HCT116 (cell line): ENCODE data around the gene PRR3. TPM values are rescaled to one million over a fixed set of nuclear protein-coding genes. Genes with fewer than 3 reads are reported as not detected.
"Not testable (repeated sequence)": the region's sequence is repeated elsewhere in the genome, so short reads cannot be mapped to it uniquely, and the experiment has no call there.

Experiments used
- ATAC-seq: fragments of 200-7000 bp; cut with Tn5 transposase; 2 replicates; pipeline ENCODE4 v1.9.1; 2020; ENCODE audit warnings: mild to moderate bottlenecking, moderate library complexity
- BruUV-seq: library from RNA; stranded (reverse); fragments of 400-500 nt; replicated peaks from 2 replicates; lab custom pipeline; 2021; lab: Mats Ljungman, UMichigan
- CTCF ChIA-PET: fragments of 300-600 bp; sonication (Branson Sonifier 250); formaldehyde crosslinking; loops from one replicate; lab custom pipeline; 2021; ENCODE audit warnings: antibody characterized with exemption; lab: Charles Lee
- POLR2A ChIA-PET: fragments of 300-600, 350-600 bp; sonication (Branson Sonifier 250); formaldehyde crosslinking; loops from one replicate; lab custom pipeline; 2021; ENCODE audit warnings: antibody characterized with exemption; lab: Charles Lee
- RAD21 ChIA-PET, 2 experiments: fragments of 300-600 bp; sonication (Branson Sonifier 250); formaldehyde crosslinking; loops; one replicate each; lab custom pipeline; 2023; ENCODE audit warnings: low total read pairs in 2 of 2; ENCODE audit not compliant: uncharacterized antibody in 2 of 2, unreplicated experiment in 2 of 2, low non-redundant PET in 1 of 2; lab: Charles Lee
- DNase-seq: peaks from one replicate; pipeline ENCODE4 v3.0.0-alpha.2; 2010; ENCODE audit warnings: low read depth, low spot score
- H2AFZ ChIP-seq: fragments of 200-600 bp; shearing (Covaris generic), sonication (generic); 2 replicates; pipeline ENCODE4 v1.6.1; 2017; ENCODE audit warnings: low read depth, mixed run types, mixed read lengths, antibody characterized with exemption, low read length; ENCODE audit not compliant: poor library complexity, severe bottlenecking
- H3K27ac ChIP-seq: 2 replicates; pipeline ENCODE4 v1.5.1; 2012; ENCODE audit warnings: low read depth, low read length
- H3K27me3 ChIP-seq: fragments of 200-600 bp; sonication (generic); 2 replicates; pipeline ENCODE4 v1.6.1; 2016; ENCODE audit warnings: mixed run types, low read length, mixed read lengths; ENCODE audit not compliant: insufficient read depth
- H3K36me3 ChIP-seq, 2 experiments: fragments of 200-500 bp in 1 of 2; fragments of 200-600 bp in 1 of 2; sonication (Bioruptor generic) in 1 of 2; sonication (generic) in 1 of 2; 2 replicates each; pipeline versions ENCODE4 v1.5.1 to v1.6.1; 2014 to 2016; ENCODE audit warnings: low read length in 2 of 2, inconsistent platforms in 1 of 2, mixed read lengths in 1 of 2, mixed run types in 1 of 2; ENCODE audit not compliant: insufficient read depth in 2 of 2, control insufficient read depth in 1 of 2
- H3K4me1 ChIP-seq, 2 experiments: fragments of 200-600 bp in 1 of 2; sonication (generic) in 1 of 2; 2 replicates each; pipeline versions ENCODE4 v1.5.1 to v1.6.1; 2012 to 2017; ENCODE audit warnings: low read length in 2 of 2, inconsistent platforms in 1 of 2, mild to moderate bottlenecking in 1 of 2, mixed read lengths in 1 of 2, mixed run types in 1 of 2, moderate library complexity in 1 of 2; ENCODE audit not compliant: insufficient read depth in 2 of 2, control insufficient read depth in 1 of 2
- H3K4me2 ChIP-seq: fragments of 200-600 bp; sonication (generic); 2 replicates; pipeline ENCODE4 v1.6.1; 2017; ENCODE audit warnings: mixed run types, low read length, mixed read lengths
- H3K4me3 ChIP-seq, 2 experiments: fragments of 200-600 bp in 1 of 2; sonication (generic) in 1 of 2; replicated peaks in 1 of 2; 2 replicates each; pipeline ENCODE4 v1.5.1; 2011 to 2016; ENCODE audit warnings: low read length in 2 of 2, control low read depth in 1 of 2, low read depth in 1 of 2, mild to moderate bottlenecking in 1 of 2, mixed read lengths in 1 of 2, mixed run types in 1 of 2
- H3K79me2 ChIP-seq: fragments of 200-600 bp; sonication (generic); 2 replicates; pipeline ENCODE4 v1.6.1; 2017; ENCODE audit warnings: mild to moderate bottlenecking, mixed run types, low read length, moderate library complexity, mixed read lengths; ENCODE audit not compliant: insufficient read depth
- H3K9ac ChIP-seq: fragments of 200-600 bp; sonication (generic); 2 replicates; pipeline ENCODE4 v1.6.1; 2016; ENCODE audit warnings: low read length, mixed read lengths
- H3K9me2 ChIP-seq: fragments of 200-600 bp; sonication (generic), shearing (Covaris generic); 2 replicates; pipeline ENCODE4 v1.6.1; 2017; ENCODE audit warnings: mixed run types, mild to moderate bottlenecking, moderate library complexity; ENCODE audit not compliant: insufficient read depth
- H3K9me3 ChIP-seq, 2 experiments: fragments of 200-500 bp in 1 of 2; fragments of 200-600 bp in 1 of 2; sonication (Bioruptor generic) in 1 of 2; sonication (generic) in 1 of 2; 2 replicates each; pipeline ENCODE4 v1.6.1; 2014 to 2017; ENCODE audit warnings: low read length in 2 of 2, mixed read lengths in 2 of 2, inconsistent platforms in 1 of 2, low read depth in 1 of 2, mild to moderate bottlenecking in 1 of 2, mixed run types in 1 of 2, moderate library complexity in 1 of 2; ENCODE audit not compliant: control insufficient read depth in 1 of 2, insufficient read depth in 1 of 2
- H4K20me1 ChIP-seq: fragments of 200-600 bp; sonication (generic), shearing (Covaris generic); 2 replicates; pipeline ENCODE4 v1.6.1; 2017; ENCODE audit warnings: mixed run types, mild to moderate bottlenecking, moderate library complexity; ENCODE audit not compliant: insufficient read depth
- EGR1 ChIP-seq: IDR thresholded peaks from 2 replicates; pipeline ENCODE4 v1.6.1; 2012; ENCODE audit warnings: low read depth
- POLR2AphosphoS5 ChIP-seq: IDR thresholded peaks from 2 replicates; pipeline ENCODE4 v1.6.1; 2011; ENCODE audit warnings: mild to moderate bottlenecking, low read depth, low read length, moderate library complexity
- RAD21 ChIP-seq: IDR thresholded peaks from 2 replicates; pipeline ENCODE4 v1.6.1; 2012; ENCODE audit warnings: low read depth, mild to moderate bottlenecking
- ZFX ChIP-seq: fragments of 450-650 bp; IDR thresholded peaks from 2 replicates; pipeline ENCODE4 v1.6.1; 2017
- intact Hi-C: fragments of 100-400 bp; cut with micrococcal nuclease; formaldehyde crosslinking; loops from 2 replicates; pipeline ENCODE4 v1.10.0; 2022
- total RNA-seq: library from RNA; stranded (reverse); gene quantifications from one replicate; pipeline ENCODE4 v1.2.1, GENCODE V29; 2021; ENCODE audit not compliant: unreplicated experiment
- TF ChIP-seq, protein P1 (sequence below), 3 experiments: fragments of 200-600 bp in 1 of 3; sonication (generic) in 1 of 3; IDR thresholded peaks in 2 of 3; conservative IDR thresholded peaks in 1 of 3; 2 replicates each; pipeline ENCODE4 v1.5.1; 2012 to 2017; ENCODE audit warnings: low read depth in 2 of 3, low read length in 2 of 3, antibody characterized with exemption in 1 of 3, borderline replicate concordance in 1 of 3, control low read depth in 1 of 3, mild to moderate bottlenecking in 1 of 3, mixed read lengths in 1 of 3, mixed run types in 1 of 3, moderate library complexity in 1 of 3; ENCODE audit not compliant: insufficient read depth in 1 of 3

Gene PRR3
- total RNA-seq, 1 experiment from 2014 or later, result 16.7 TPM

DNA sequence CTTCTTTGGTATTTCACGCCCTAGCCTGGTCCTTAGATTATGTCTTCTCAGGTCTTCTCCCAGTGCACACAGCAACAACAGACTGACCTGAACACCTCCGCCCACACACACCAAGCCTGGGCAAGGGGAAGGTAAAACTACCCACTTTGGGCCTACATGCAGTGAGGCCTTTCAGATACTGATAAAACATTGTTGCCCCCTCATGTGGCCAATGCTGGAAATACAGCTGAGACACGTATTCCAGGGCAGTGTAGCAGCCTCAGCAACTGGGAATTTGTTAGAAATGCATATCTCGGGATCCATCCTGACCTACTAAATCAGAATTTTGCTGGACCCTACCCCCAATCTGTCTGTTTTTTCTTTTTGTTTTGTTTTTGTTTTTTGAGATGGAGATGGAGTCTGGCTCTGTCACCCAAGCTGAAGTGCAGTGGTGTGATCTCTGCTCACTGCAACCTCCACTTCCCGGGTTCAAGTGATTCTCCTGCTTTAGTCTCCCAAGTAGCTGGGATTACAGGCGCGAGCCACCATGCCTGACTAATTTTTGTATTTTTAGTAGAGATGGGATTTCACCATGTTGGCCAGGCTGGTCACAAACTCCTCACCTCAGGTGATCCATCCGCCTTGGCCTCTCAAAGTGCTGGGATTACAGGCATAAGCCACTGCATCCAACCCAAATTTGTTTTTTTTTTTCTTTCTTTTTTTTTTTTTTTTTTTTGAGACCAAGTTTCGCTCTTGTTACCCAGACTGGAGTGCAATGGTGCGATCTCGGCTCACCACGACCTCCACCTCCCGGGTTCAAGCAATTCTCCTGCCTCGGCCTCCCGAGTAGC is 40.4 kb downstream of the PRR3 start:
- not testable (repeated sequence) for BruUV-seq, H3K27me3 ChIP-seq, H3K9me3 ChIP-seq, H4K20me1 ChIP-seq
- ATAC-seq, result peak; percentile 84
- 0 out of 2 replicates have a peak overlapping the region, but pooled peaks have one; percentile 2 for H3K27ac ChIP-seq
- CTCF ChIA-PET, result interaction anchor here (0.8 to 3.5 kb wide), 12 partner anchors 10 to 144 kb away, joined by 3 to 21 read pairs (median 4); partner anchors contain the start of genes ABCF1 and PRR3
- TF ChIP-seq, protein P1, sequence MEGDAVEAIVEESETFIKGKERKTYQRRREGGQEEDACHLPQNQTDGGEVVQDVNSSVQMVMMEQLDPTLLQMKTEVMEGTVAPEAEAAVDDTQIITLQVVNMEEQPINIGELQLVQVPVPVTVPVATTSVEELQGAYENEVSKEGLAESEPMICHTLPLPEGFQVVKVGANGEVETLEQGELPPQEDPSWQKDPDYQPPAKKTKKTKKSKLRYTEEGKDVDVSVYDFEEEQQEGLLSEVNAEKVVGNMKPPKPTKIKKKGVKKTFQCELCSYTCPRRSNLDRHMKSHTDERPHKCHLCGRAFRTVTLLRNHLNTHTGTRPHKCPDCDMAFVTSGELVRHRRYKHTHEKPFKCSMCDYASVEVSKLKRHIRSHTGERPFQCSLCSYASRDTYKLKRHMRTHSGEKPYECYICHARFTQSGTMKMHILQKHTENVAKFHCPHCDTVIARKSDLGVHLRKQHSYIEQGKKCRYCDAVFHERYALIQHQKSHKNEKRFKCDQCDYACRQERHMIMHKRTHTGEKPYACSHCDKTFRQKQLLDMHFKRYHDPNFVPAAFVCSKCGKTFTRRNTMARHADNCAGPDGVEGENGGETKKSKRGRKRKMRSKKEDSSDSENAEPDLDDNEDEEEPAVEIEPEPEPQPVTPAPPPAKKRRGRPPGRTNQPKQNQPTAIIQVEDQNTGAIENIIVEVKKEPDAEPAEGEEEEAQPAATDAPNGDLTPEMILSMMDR (IDR thresholded peaks at IDR 0.05 in 2 of 3, conservative IDR thresholded peaks at IDR 0.05 in 1 of 3; ENCODE audit: borderline replicate concordance in 1 of 3, insufficient read depth in 1 of 3, low read depth in 2 of 3, low read length in 2 of 3), result peak; percentile 68 to 80 (median 77)
- TF ChIP-seq POLR2AphosphoS5 (peak; percentile 35; the same call in 1 of the 2 replicates), EGR1 (peak; percentile 48; the same call in 1 of the 2 replicates), RAD21 (peak; percentile 62), ZFX (peak; percentile 41; the same call in 1 of the 2 replicates)
- TF ChIP-seq, all 23 proteins: peak for 5; not testable (repeated sequence) for 18
- H3K4me3 ChIP-seq, H3K4me2 ChIP-seq, H3K9ac ChIP-seq, H3K9me2 ChIP-seq, H2AFZ ChIP-seq, H3K79me2 ChIP-seq: not testable (repeated sequence)
- intact Hi-C loops, result loop anchor here (1.0 to 5.0 kb wide), 3 partner anchors 56 to 135 kb away; no protein-coding TSS in a partner anchor
- peaks cover 0 to 14% of the 10 kb centered on the region in 2 experiments; a peak in 2 of 4 replicates for H3K4me1 ChIP-seq
- POLR2A ChIA-PET, result interaction anchor here (0.6 to 4.2 kb wide), 12 partner anchors 8 to 517 kb away, joined by 3 to 28 read pairs (median 4); partner anchors contain the start of genes ABCF1, MDC1 and PSORS1C1
- RAD21 ChIA-PET, result interaction anchor here (0.6 to 1.4 kb wide), 4 partner anchors 75 to 133 kb away, joined by 3 read pairs; partner anchors contain the start of gene DHX16 (in 1 of the 2)
- DNase-seq, result peak; percentile 66
- H3K36me3 ChIP-seq, result peaks cover 9 to 27% of the 10 kb centered on the region in 2 experiments
